Spleen (tissue), 7 donors: ENCODE results near the gene PDGFD.

Source experiments
- CTCF ChIP-seq, 11 experiments: fragments of 200-600 bp in 7 of 11; fragments of 450-650 bp in 4 of 11; sonication (generic) in 4 of 11; IDR thresholded peaks in 8 of 11; conservative IDR thresholded peaks in 3 of 11; 1 replicate in 7 of 11; 2 replicates in 4 of 11; pipeline versions ENCODE4 v1.4.0 to v1.8.0; 2016 to 2021; ENCODE audit warnings: antibody characterized with exemption in 11 of 11, inconsistent platforms in 4 of 11, mild to moderate bottlenecking in 1 of 11
- POLR2A ChIP-seq, 3 donors: fragments of 450-650 bp; IDR thresholded peaks; one replicate each; pipeline ENCODE4 v1.5.1; 2017; ENCODE audit warnings: antibody characterized with exemption in 3 of 3, mild to moderate bottlenecking in 1 of 3
- POLR2AphosphoS5 ChIP-seq, 3 donors: sonication (generic); formaldehyde crosslinking; IDR thresholded peaks; one replicate each; pipeline ENCODE4 v1.5.1; 2017; ENCODE audit warnings: antibody characterized with exemption in 3 of 3
- donor health status: DM: no; HTN: no; CAD: no; lungs with moderate emphysema.
- donor health status: DM: no; HTN: no; CAD: no.
- donor health status: DM: no; HTN: no; CAD: no.

- TF ChIP-seq CTCF (IDR thresholded peaks at IDR 0.05 in 8 of 11, conservative IDR thresholded peaks at IDR 0.05 in 3 of 11) (no peak), POLR2A (IDR thresholded peaks at IDR 0.05) (no peak), POLR2AphosphoS5 (IDR thresholded peaks at IDR 0.05) (no peak)
These were observed 88.2 kb downstream of the PDGFD start for GRCh38 chr11:104075706-104076105.
